Esophagus muscularis mucosa (tissue), 4 donors: ENCODE measurements around the gene ACBD4. TPM values are rescaled to one million over a fixed set of nuclear protein-coding genes. Genes with fewer than 3 reads are reported as not detected.
A peak's percentile ranks its signal among the peaks of the same experiment; 100 is the strongest.

ENCODE experiments used
- DNase-seq: peaks from one replicate; pipeline ENCODE4 v3.0.0-alpha.2; 2017; ENCODE audit errors: extremely low spot score
- H3K27ac ChIP-seq, 4 donors: fragments of 200-600 bp; sonication (generic); replicated peaks in 1 of 4; 1 replicate in 3 of 4; 2 replicates in 1 of 4; pipeline ENCODE4 v1.5.1; 2016 to 2019; ENCODE audit warnings: mild to moderate bottlenecking in 1 of 4
- H3K27me3 ChIP-seq, 4 donors: fragments of 200-600 bp; sonication (generic); one replicate each; pipeline versions ENCODE4 v1.5.1 to v1.6.0; 2016 to 2019
- H3K36me3 ChIP-seq, 4 donors: fragments of 200-600 bp; sonication (generic); one replicate each; pipeline ENCODE4 v1.5.1; 2016 to 2019
- H3K4me1 ChIP-seq, 4 donors: fragments of 200-600 bp; sonication (generic); one replicate each; pipeline ENCODE4 v1.5.1; 2016 to 2019
- H3K4me3 ChIP-seq, 4 donors: fragments of 200-600 bp; sonication (generic); 1 replicate in 2 of 4; 2 replicates in 2 of 4; pipeline ENCODE4 v1.5.1; 2016 to 2019; ENCODE audit warnings: mild to moderate bottlenecking in 4 of 4, moderate library complexity in 1 of 4
- H3K9me3 ChIP-seq, 4 donors: fragments of 200-600 bp; sonication (generic); 1 replicate in 3 of 4; 2 replicates in 1 of 4; pipeline ENCODE4 v1.5.1; 2016 to 2019
- CTCF ChIP-seq, 3 experiments: fragments of 200-600 bp in 2 of 3; fragments of 450-650 bp in 1 of 3; sonication (generic) in 2 of 3; IDR thresholded peaks; one replicate each; pipeline ENCODE4 v1.5.1; 2017 to 2019; ENCODE audit warnings: antibody characterized with exemption in 3 of 3, mild to moderate bottlenecking in 2 of 3, moderate library complexity in 1 of 3
- EP300 ChIP-seq: sonication (generic); formaldehyde crosslinking; IDR thresholded peaks from one replicate; pipeline ENCODE4 v1.6.1; 2017; ENCODE audit warnings: antibody characterized with exemption
- POLR2A ChIP-seq: fragments of 450-650 bp; IDR thresholded peaks from one replicate; pipeline ENCODE4 v1.6.1; 2017; ENCODE audit warnings: antibody characterized with exemption, moderate library complexity, mild to moderate bottlenecking, low read depth
- POLR2AphosphoS5 ChIP-seq, 2 donors: sonication (generic); formaldehyde crosslinking; IDR thresholded peaks; one replicate each; pipeline ENCODE4 v1.6.1; 2017; ENCODE audit warnings: antibody characterized with exemption in 2 of 2
- WGBS: methylation state at CpG from one replicate; pipeline ENCODE4 v1.1.5; 2018; 5-methylcytosine and 5-hydroxymethylcytosine counted together
- intact Hi-C: fragments of 100-400 bp; cut with DNase I; formaldehyde crosslinking; loops from one replicate; pipeline ENCODE4 v1.15.1; 2023
- total RNA-seq, 4 donors: library from RNA; depleted of rRNA; stranded (reverse); fragments of >200 nt; gene quantifications; one replicate each; pipeline versions ENCODE4 v1.1.0 to v1.2.1, GENCODE V29; 2016

The ACBD4 gene
- total RNA-seq, 4 donors from 2014 or later, result 20.9 to 34.8 (median 23.5) TPM

- peak overlapping the region in 3 of 4 donors; percentile 18 to 58 (median 41) for H3K27ac ChIP-seq
- H3K4me3 ChIP-seq, result no peak overlapping the region
- TF ChIP-seq CTCF (IDR thresholded peaks at IDR 0.05), result no peak
- no peaks in the 10 kb centered on the region for H3K9me3 ChIP-seq
- intact Hi-C loops, result no loop called here
- DNase-seq, result no peak
- peaks cover 28 to 60% (median 45%) of the 10 kb centered on the region in 4 donors for H3K4me1 ChIP-seq
- H3K27me3 ChIP-seq, result no peaks in the 10 kb centered on the region
- peaks cover 42 to 100% (median 87%) of the 10 kb centered on the region in 4 donors for H3K36me3 ChIP-seq
- WGBS, result 100% methylated on average over 5 of the region's 5 CpGs
These were observed 47.5 kb upstream of the ACBD4 start for GRCh38 chr17:45087978-45088377.

GRCh38 chr17:45088741-45089140 is 46.7 kb upstream of the ACBD4 start:
- TF ChIP-seq POLR2A (no peak), CTCF (IDR thresholded peaks at IDR 0.05) (no peak), EP300 (no peak), POLR2AphosphoS5 (IDR thresholded peaks at IDR 0.05) (no peak)
- H3K36me3 ChIP-seq, result peaks cover 35 to 100% (median 82%) of the 10 kb centered on the region in 4 donors
- WGBS, result 62% methylated on average over 3 of the region's 3 CpGs

GRCh38 chr17:45090711-45091110 is 44.8 kb upstream of the ACBD4 start:
- TF ChIP-seq EP300 (no peak), POLR2AphosphoS5 (IDR thresholded peaks at IDR 0.05) (no peak), POLR2A (no peak), CTCF (IDR thresholded peaks at IDR 0.05) (no peak)
- WGBS, result 79% methylated on average over 3 of the region's 3 CpGs
- no peak for DNase-seq
- Histone ChIP-seq H3K4me1 (peaks cover 50 to 87% (median 69%) of the 10 kb centered on the region in 4 donors), H3K27ac (peak overlapping the region in 3 of 4 donors; percentile 87 to 94 (median 91)), H3K4me3 (no peak overlapping the region), H3K36me3 (peaks cover 38 to 100% (median 77%) of the 10 kb centered on the region in 4 donors), H3K27me3 (no peaks in the 10 kb centered on the region), H3K9me3 (no peaks in the 10 kb centered on the region)
- intact Hi-C loops, result no loop called here

More at GRCh38 chr17:45088741-45089140, 46.7 kb upstream of the ACBD4 start:
- no peak for DNase-seq
- Histone ChIP-seq H3K4me3 (no peak overlapping the region), H3K27ac (peak overlapping the region in 2 of 4 donors; percentile 51 to 58), H3K9me3 (no peaks in the 10 kb centered on the region), H3K27me3 (no peaks in the 10 kb centered on the region), H3K4me1 (peaks cover 35 to 68% (median 52%) of the 10 kb centered on the region in 4 donors)
- intact Hi-C loops, result no loop called here

GRCh38 chr17:45091778-45092425 is 43.6 kb upstream of the ACBD4 start:
- peak overlapping the region; percentile 87 to 94 (median 90) for H3K27ac ChIP-seq
- no peak for TF ChIP-seq POLR2A
- TF ChIP-seq CTCF (IDR thresholded peaks at IDR 0.05), result no peak
- TF ChIP-seq EP300, result no peak
- no peak for TF ChIP-seq POLR2AphosphoS5 (IDR thresholded peaks at IDR 0.05)
- DNase-seq, result no peak
- H3K4me3 ChIP-seq, result no peak overlapping the region
- intact Hi-C loops, result no loop called here
- peaks cover 37 to 100% (median 77%) of the 10 kb centered on the region in 4 donors for H3K36me3 ChIP-seq
- 91% methylated on average over 11 of the region's 11 CpGs for WGBS
- H3K4me1 ChIP-seq, result peaks cover 49 to 99% (median 79%) of the 10 kb centered on the region in 4 donors
- H3K27me3 ChIP-seq, result no peaks in the 10 kb centered on the region
- no peaks in the 10 kb centered on the region for H3K9me3 ChIP-seq
